ENCODE results near the gene BDKRB1.

The BDKRB1 gene

GRCh38 chr14:96274122-96274521, 18.1 kb downstream of the BDKRB1 start:
- no peaks in the 10 kb centered on the region for H4K20me1 ChIP-seq (ENCODE audit: insufficient read depth, low read length)
- no peaks in the 10 kb centered on the region for H3K79me2 ChIP-seq (ENCODE audit: insufficient read depth, low read length)
- no peak overlapping the region for H3K9ac ChIP-seq (ENCODE audit: low read depth, low read length)
- DNase-seq: no peak
- peaks cover 13% of the 10 kb centered on the region for H3K9me3 ChIP-seq (ENCODE audit: insufficient read depth, low read length, severe bottlenecking)
- H3K4me2 ChIP-seq (ENCODE audit: insufficient read depth, low read length): no peak overlapping the region
- no peaks in the 10 kb centered on the region for H3K27me3 ChIP-seq (ENCODE audit: insufficient read depth, low read length, poor library complexity)
- ATAC-seq (ENCODE audit: insufficient read depth, low read depth): no peak
- H3K27ac ChIP-seq (ENCODE audit: low read length): no peak overlapping the region
- TF ChIP-seq CTCF (IDR thresholded peaks at IDR 0.05; ENCODE audit: borderline replicate concordance, extremely low read depth, low read length, poor library complexity, severe bottlenecking): no peak
- TF ChIP-seq EZH2 (IDR thresholded peaks at IDR 0.05; ENCODE audit: borderline replicate concordance, low read depth, low read length, severe bottlenecking): no peak
- no peak overlapping the region for H2AFZ ChIP-seq (ENCODE audit: low read depth, low read length)
- no peaks in the 10 kb centered on the region for H3K36me3 ChIP-seq (ENCODE audit: insufficient read depth, low read length)
- H3K4me1 ChIP-seq (ENCODE audit: insufficient read depth, low read length): no peaks in the 10 kb centered on the region
- H3K4me3 ChIP-seq (ENCODE audit: low read depth in 1 of 2, low read length in 2 of 2): no peak overlapping the region

- Histone ChIP-seq H3K9me3 (ENCODE audit: insufficient read depth, low read length, severe bottlenecking) (peaks cover 13% of the 10 kb centered on the region), H3K27ac (ENCODE audit: low read length) (no peak overlapping the region), H3K4me3 (ENCODE audit: low read depth in 1 of 2, low read length in 2 of 2) (no peak overlapping the region), H3K27me3 (ENCODE audit: insufficient read depth, low read length, poor library complexity) (no peaks in the 10 kb centered on the region), H3K36me3 (ENCODE audit: insufficient read depth, low read length) (no peaks in the 10 kb centered on the region), H3K79me2 (ENCODE audit: insufficient read depth, low read length) (no peaks in the 10 kb centered on the region), H2AFZ (ENCODE audit: low read depth, low read length) (no peak overlapping the region), H3K4me1 (ENCODE audit: insufficient read depth, low read length) (no peaks in the 10 kb centered on the region), H3K4me2 (ENCODE audit: insufficient read depth, low read length) (no peak overlapping the region), H3K9ac (ENCODE audit: low read depth, low read length) (no peak overlapping the region), H4K20me1 (ENCODE audit: insufficient read depth, low read length) (no peaks in the 10 kb centered on the region)
- DNase-seq (no peak), ATAC-seq (ENCODE audit: insufficient read depth, low read depth) (no peak)
- TF ChIP-seq CTCF (IDR thresholded peaks at IDR 0.05; ENCODE audit: borderline replicate concordance, extremely low read depth, low read length, poor library complexity, severe bottlenecking) (no peak), EZH2 (IDR thresholded peaks at IDR 0.05; ENCODE audit: borderline replicate concordance, low read depth, low read length, severe bottlenecking) (no peak)
Observed at GRCh38 chr14:96274543-96274942, 18.5 kb downstream of the BDKRB1 start.

GRCh38 chr14:96275177-96276112, 19.4 kb downstream of the BDKRB1 start:
- peaks cover 13% of the 10 kb centered on the region for H3K9me3 ChIP-seq (ENCODE audit: insufficient read depth, low read length, severe bottlenecking)
- DNase-seq: peak; percentile 53
- no peaks in the 10 kb centered on the region; the same call in 1 of the 2 replicates for H3K36me3 ChIP-seq (ENCODE audit: insufficient read depth, low read length)
- no peaks in the 10 kb centered on the region for H3K4me1 ChIP-seq (ENCODE audit: insufficient read depth, low read length)
- H3K4me3 ChIP-seq (ENCODE audit: low read depth in 1 of 2, low read length in 2 of 2): no peak overlapping the region
- no peak overlapping the region for H3K9ac ChIP-seq (ENCODE audit: low read depth, low read length)
- peak; percentile 72 for ATAC-seq (ENCODE audit: insufficient read depth, low read depth)
- no peak overlapping the region for H3K27ac ChIP-seq (ENCODE audit: low read length)
- H2AFZ ChIP-seq (ENCODE audit: low read depth, low read length): no peak overlapping the region
- H3K27me3 ChIP-seq (ENCODE audit: insufficient read depth, low read length, poor library complexity): no peaks in the 10 kb centered on the region
- no peak overlapping the region for H3K4me2 ChIP-seq (ENCODE audit: insufficient read depth, low read length)
- H3K79me2 ChIP-seq (ENCODE audit: insufficient read depth, low read length): no peaks in the 10 kb centered on the region
- H4K20me1 ChIP-seq (ENCODE audit: insufficient read depth, low read length): no peaks in the 10 kb centered on the region
- TF ChIP-seq CTCF (IDR thresholded peaks at IDR 0.05; ENCODE audit: borderline replicate concordance, extremely low read depth, low read length, poor library complexity, severe bottlenecking): peak; percentile 85
- TF ChIP-seq EZH2 (IDR thresholded peaks at IDR 0.05; ENCODE audit: borderline replicate concordance, low read depth, low read length, severe bottlenecking): no peak
